Mesothelial cell of epicardium (in vitro differentiated cells): ENCODE measurements around the gene RTN4IP1. TPM values are rescaled to one million over a fixed set of nuclear protein-coding genes. Genes with fewer than 3 reads are reported as not detected.

ENCODE experiments used
- DNase-seq, 2 experiments: peaks; one replicate each; pipeline ENCODE4 v3.0.0; 2021; ENCODE audit warnings: low spot score in 2 of 2; ENCODE audit not compliant: unreplicated experiment in 2 of 2
- H3K27ac Mint-ChIP-seq: 2 replicates; pipeline ENCODE4 v1.8.0; 2021; ENCODE audit warnings: mixed read lengths
- H3K27me3 Mint-ChIP-seq: 2 replicates; pipeline ENCODE4 v1.8.0; 2021; ENCODE audit warnings: low read depth, mixed read lengths
- H3K36me3 Mint-ChIP-seq: 2 replicates; pipeline ENCODE4 v1.8.0; 2021; ENCODE audit warnings: mixed read lengths
- H3K4me1 Mint-ChIP-seq: 2 replicates; pipeline ENCODE4 v1.8.0; 2021; ENCODE audit warnings: mixed read lengths
- H3K4me3 Mint-ChIP-seq: 2 replicates; pipeline ENCODE4 v1.8.0; 2021; ENCODE audit warnings: mild to moderate bottlenecking, moderate library complexity, mixed read lengths
- H3K9me3 Mint-ChIP-seq: 2 replicates; pipeline ENCODE4 v1.8.0; 2021; ENCODE audit warnings: mixed read lengths
- total RNA-seq: library from RNA; stranded (reverse); gene quantifications from 3 replicates; pipeline ENCODE4 v1.2.1, GENCODE V29; 2021
- TF ChIP-seq, protein P1 (sequence below): fragments of 200-600 bp; sonication (generic); IDR thresholded peaks from one replicate; pipeline ENCODE4 v1.5.0; 2021; ENCODE audit warnings: antibody characterized with exemption; ENCODE audit not compliant: unreplicated experiment

RTN4IP1 gene
- total RNA-seq, 1 donor from 2014 or later = 6.8 TPM

DNA sequence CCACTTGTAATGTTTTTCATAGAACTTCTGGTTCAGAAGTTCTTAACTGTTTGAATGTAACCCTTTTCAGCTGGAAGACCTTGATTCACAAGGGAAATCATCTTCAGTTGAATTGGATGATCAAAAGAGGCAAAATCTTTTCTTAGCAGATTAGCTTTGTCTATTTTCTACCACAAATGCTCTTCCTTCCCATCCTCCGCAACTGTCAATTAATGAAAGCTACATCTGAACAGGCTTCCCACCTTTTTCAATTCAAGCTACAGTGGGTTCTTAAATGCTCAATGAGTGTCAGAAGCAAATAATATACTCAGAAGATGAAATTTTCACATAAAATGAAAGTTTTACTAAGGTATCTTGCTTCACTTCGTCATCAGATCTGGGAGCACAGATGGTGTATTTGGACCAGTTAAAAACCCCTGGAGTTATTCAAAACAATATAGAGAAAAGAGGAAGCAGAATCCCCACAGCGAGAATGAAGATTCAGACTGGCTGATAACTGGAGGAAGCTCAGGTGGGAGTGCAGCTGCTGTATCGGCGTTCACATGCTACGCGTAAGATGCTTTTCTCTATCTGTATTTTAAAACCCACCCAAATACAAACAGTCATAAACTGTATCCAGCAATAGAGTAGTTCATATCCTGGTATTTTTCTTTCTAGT is 19.5 kb upstream of the RTN4IP1 start:
- Mint-ChIP-seq H3K36me3 (peaks cover 41% of the 10 kb centered on the region), H3K27me3 (no peaks in the 10 kb centered on the region), H3K4me3 (no peak overlapping the region), H3K27ac (no peak overlapping the region), H3K4me1 (no peaks in the 10 kb centered on the region), H3K9me3 (no peaks in the 10 kb centered on the region)
- no peak for DNase-seq
- TF ChIP-seq, protein P1, sequence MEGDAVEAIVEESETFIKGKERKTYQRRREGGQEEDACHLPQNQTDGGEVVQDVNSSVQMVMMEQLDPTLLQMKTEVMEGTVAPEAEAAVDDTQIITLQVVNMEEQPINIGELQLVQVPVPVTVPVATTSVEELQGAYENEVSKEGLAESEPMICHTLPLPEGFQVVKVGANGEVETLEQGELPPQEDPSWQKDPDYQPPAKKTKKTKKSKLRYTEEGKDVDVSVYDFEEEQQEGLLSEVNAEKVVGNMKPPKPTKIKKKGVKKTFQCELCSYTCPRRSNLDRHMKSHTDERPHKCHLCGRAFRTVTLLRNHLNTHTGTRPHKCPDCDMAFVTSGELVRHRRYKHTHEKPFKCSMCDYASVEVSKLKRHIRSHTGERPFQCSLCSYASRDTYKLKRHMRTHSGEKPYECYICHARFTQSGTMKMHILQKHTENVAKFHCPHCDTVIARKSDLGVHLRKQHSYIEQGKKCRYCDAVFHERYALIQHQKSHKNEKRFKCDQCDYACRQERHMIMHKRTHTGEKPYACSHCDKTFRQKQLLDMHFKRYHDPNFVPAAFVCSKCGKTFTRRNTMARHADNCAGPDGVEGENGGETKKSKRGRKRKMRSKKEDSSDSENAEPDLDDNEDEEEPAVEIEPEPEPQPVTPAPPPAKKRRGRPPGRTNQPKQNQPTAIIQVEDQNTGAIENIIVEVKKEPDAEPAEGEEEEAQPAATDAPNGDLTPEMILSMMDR = no peak

GRCh38 chr6:106643061-106643460 is 13.8 kb upstream of the RTN4IP1 start:
- TF ChIP-seq, protein P1 = no peak
- Mint-ChIP-seq H3K27me3 (no peaks in the 10 kb centered on the region), H3K9me3 (no peaks in the 10 kb centered on the region)

GRCh38 chr6:106642476-106642875 is 13.2 kb upstream of the RTN4IP1 start:
- TF ChIP-seq, protein P1 = no peak
- Mint-ChIP-seq H3K27me3 (no peaks in the 10 kb centered on the region), H3K36me3 (peaks cover 44% of the 10 kb centered on the region), H3K9me3 (no peaks in the 10 kb centered on the region), H3K27ac (no peak overlapping the region), H3K4me3 (no peak overlapping the region), H3K4me1 (peaks cover under 1% of the 10 kb centered on the region)
- no peak for DNase-seq

More at GRCh38 chr6:106643061-106643460, 13.8 kb upstream of the RTN4IP1 start:
- Mint-ChIP-seq H3K4me3 (no peak overlapping the region), H3K36me3 (peaks cover 44% of the 10 kb centered on the region), H3K27ac (no peak overlapping the region), H3K4me1 (no peaks in the 10 kb centered on the region)
- DNase-seq = no peak

DNA sequence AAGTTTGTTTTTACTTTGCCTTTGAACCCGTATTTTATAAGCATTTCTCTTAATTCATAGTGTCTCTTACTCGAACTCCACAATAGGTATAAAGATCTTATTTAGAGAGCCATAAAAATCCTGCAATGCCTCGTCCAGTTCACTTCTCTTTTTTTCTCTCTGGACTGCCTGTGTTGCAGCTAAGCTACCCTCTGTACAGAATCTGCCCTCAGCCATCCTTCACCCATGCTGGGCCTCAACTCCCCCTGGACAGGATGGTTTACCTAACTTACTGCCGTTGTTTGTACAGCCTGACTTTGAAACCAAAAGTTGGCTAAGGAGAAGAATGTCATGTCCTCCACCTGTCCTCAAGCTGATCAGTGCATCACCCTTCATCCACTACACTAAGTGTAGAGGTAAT is 10.5 kb upstream of the RTN4IP1 start:
- H3K36me3 Mint-ChIP-seq = peaks cover 29% of the 10 kb centered on the region
- TF ChIP-seq, protein P1 = no peak
- no peak for DNase-seq
- no peaks in the 10 kb centered on the region for H3K27me3 Mint-ChIP-seq
- H3K27ac Mint-ChIP-seq = no peak overlapping the region
- no peak overlapping the region for H3K4me3 Mint-ChIP-seq
- H3K4me1 Mint-ChIP-seq = peaks cover 7% of the 10 kb centered on the region
- no peaks in the 10 kb centered on the region for H3K9me3 Mint-ChIP-seq

- Mint-ChIP-seq H3K27me3 (no peaks in the 10 kb centered on the region), H3K27ac (no peak overlapping the region), H3K4me1 (peaks cover 7% of the 10 kb centered on the region), H3K36me3 (peaks cover 23% of the 10 kb centered on the region), H3K4me3 (no peak overlapping the region), H3K9me3 (no peaks in the 10 kb centered on the region)
- TF ChIP-seq, protein P1 = no peak
- DNase-seq = no peak
Observed at GRCh38 chr6:106637717-106638341, 8.5 kb upstream of the RTN4IP1 start.
